Glutamatergic neuron (in vitro differentiated cells): ENCODE measurements around the gene ERCC5. TPM values are rescaled to one million over a fixed set of nuclear protein-coding genes. Genes with fewer than 3 reads are reported as not detected.

Experiments
- DNase-seq: peaks from one replicate; pipeline ENCODE4 v3.0.0; 2022
- H3K27ac Mint-ChIP-seq: one replicate; pipeline ENCODE4 v1.8.0; 2020; ENCODE audit warnings: mild to moderate bottlenecking, mixed read lengths, inconsistent platforms; ENCODE audit not compliant: unreplicated experiment
- H3K27me3 Mint-ChIP-seq: one replicate; pipeline ENCODE4 v1.8.0; 2020; ENCODE audit warnings: mild to moderate bottlenecking, moderate library complexity, mixed read lengths, inconsistent platforms; ENCODE audit not compliant: unreplicated experiment
- H3K36me3 Mint-ChIP-seq: one replicate; pipeline ENCODE4 v1.8.0; 2020; ENCODE audit warnings: mild to moderate bottlenecking, mixed read lengths, inconsistent platforms; ENCODE audit not compliant: unreplicated experiment
- H3K4me1 Mint-ChIP-seq: one replicate; pipeline ENCODE4 v1.8.0; 2020; ENCODE audit warnings: mild to moderate bottlenecking, low read depth, mixed read lengths, inconsistent platforms; ENCODE audit not compliant: unreplicated experiment
- H3K4me3 Mint-ChIP-seq: one replicate; pipeline ENCODE4 v1.8.0; 2020; ENCODE audit warnings: mild to moderate bottlenecking, mixed read lengths, inconsistent platforms; ENCODE audit not compliant: unreplicated experiment
- H3K9me3 Mint-ChIP-seq: one replicate; pipeline ENCODE4 v1.8.0; 2020; ENCODE audit warnings: mild to moderate bottlenecking, moderate library complexity, mixed read lengths, inconsistent platforms; ENCODE audit not compliant: unreplicated experiment
- total RNA-seq: library from RNA; stranded (reverse); fragmentation: NEBNext Ultra II Directional; extraction: Animal tissue kit (Norgen Biotek cat#: 25700); gene quantifications from one replicate; pipeline ENCODE4 v1.2.1, GENCODE V29; 2021; ENCODE audit not compliant: unreplicated experiment
- TF ChIP-seq, protein P1 (sequence below): fragments of 200-600 bp; sonication (generic); IDR thresholded peaks from one replicate; pipeline ENCODE4 v1.5.0; 2021; ENCODE audit not compliant: partially characterized antibody, unreplicated experiment

ERCC5 gene
- total RNA-seq, 1 donor from 2014 or later: 40.8 TPM

DNA sequence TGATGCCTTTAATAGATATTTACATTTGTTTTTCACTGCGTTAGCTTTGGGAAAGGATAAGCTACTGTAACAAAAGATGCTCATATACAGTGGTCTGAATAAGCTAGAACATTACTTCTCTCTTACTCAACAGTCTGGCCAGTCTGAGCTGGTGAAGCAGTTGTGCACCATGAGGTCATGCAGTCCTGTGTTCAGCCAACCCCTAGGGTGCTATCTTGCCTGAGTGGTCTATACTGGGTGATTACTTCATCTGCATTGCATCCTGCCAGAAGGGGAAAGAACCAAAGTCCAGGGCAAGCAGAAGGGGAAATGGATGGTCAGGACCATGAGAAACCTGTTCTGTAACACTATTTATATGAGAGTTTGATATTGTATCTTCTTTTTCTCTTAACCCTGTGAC lies 31.5 kb downstream of the ERCC5 start:
- TF ChIP-seq, protein P1, sequence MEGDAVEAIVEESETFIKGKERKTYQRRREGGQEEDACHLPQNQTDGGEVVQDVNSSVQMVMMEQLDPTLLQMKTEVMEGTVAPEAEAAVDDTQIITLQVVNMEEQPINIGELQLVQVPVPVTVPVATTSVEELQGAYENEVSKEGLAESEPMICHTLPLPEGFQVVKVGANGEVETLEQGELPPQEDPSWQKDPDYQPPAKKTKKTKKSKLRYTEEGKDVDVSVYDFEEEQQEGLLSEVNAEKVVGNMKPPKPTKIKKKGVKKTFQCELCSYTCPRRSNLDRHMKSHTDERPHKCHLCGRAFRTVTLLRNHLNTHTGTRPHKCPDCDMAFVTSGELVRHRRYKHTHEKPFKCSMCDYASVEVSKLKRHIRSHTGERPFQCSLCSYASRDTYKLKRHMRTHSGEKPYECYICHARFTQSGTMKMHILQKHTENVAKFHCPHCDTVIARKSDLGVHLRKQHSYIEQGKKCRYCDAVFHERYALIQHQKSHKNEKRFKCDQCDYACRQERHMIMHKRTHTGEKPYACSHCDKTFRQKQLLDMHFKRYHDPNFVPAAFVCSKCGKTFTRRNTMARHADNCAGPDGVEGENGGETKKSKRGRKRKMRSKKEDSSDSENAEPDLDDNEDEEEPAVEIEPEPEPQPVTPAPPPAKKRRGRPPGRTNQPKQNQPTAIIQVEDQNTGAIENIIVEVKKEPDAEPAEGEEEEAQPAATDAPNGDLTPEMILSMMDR: no peak
- peak; percentile 40 for DNase-seq
- H3K9me3 Mint-ChIP-seq: no peaks in the 10 kb centered on the region
- peaks cover 17% of the 10 kb centered on the region for H3K4me1 Mint-ChIP-seq
- H3K4me3 Mint-ChIP-seq: no peak overlapping the region
- peak overlapping the region; percentile 78 for H3K27ac Mint-ChIP-seq
- H3K27me3 Mint-ChIP-seq: no peaks in the 10 kb centered on the region
- no peaks in the 10 kb centered on the region for H3K36me3 Mint-ChIP-seq

DNA sequence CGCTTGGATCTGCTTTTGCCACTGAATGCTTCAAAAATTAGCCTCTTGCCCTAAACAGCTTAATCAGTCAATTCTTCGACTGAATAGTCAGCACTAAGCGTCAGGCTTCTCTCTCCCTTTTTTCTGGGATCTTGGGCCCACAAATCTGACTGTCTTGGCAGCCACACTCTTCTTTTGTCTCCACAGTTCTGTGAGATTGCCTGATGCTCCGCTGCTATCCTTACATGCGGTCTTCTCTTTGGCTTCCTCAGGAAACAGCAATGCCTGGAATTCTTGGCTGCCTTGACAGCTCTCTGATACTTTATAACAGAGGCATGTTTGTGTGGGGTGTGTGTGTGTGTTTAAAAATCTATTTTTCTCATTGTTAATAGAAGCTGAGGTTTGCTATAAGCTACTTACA lies 32.6 kb downstream of the ERCC5 start:
- Mint-ChIP-seq H3K36me3 (no peaks in the 10 kb centered on the region), H3K27ac (peak overlapping the region; percentile 9), H3K27me3 (no peaks in the 10 kb centered on the region), H3K9me3 (no peaks in the 10 kb centered on the region), H3K4me1 (peaks cover 17% of the 10 kb centered on the region), H3K4me3 (no peak overlapping the region)
- DNase-seq: no peak
- TF ChIP-seq, protein P1: no peak

DNA sequence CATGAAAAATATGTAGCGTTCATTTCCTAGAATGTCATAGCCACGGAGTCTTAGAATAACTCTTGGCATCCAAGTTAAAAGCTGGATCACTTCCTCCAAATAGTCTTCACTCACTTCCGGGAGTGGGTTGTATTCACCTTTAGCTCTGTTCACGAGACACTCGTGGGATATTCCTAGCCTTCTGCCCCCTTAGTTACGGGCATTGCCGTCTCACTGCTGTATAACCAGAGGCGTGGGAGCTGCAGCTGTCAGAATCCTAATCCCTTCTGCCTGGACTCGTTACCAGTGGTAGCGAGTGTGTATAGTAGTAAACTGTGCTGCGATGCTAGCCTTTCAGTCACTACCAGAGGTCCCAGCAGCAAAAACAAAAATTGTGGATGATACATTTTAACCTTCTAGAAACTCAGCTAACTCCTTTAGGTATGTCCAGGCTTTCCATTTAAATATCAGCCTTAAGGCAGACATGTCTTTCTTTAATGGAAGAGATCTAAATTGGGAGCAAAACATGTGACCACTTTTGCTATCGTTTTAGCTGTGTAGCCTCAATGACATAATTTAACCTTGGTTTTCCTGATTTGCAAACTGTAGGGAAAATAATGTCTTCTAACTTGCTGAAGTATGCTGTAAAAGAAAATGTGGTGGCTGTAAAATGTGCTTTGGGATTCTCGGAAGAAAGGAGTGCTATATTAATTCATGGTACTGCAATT lies 34.1 kb downstream of the ERCC5 start:
- TF ChIP-seq, protein P1: no peak
- Mint-ChIP-seq H3K4me3 (no peak overlapping the region), H3K27ac (no peak overlapping the region), H3K4me1 (peaks cover 17% of the 10 kb centered on the region), H3K9me3 (no peaks in the 10 kb centered on the region), H3K36me3 (no peaks in the 10 kb centered on the region), H3K27me3 (no peaks in the 10 kb centered on the region)
- peak; percentile 18 for DNase-seq

DNA sequence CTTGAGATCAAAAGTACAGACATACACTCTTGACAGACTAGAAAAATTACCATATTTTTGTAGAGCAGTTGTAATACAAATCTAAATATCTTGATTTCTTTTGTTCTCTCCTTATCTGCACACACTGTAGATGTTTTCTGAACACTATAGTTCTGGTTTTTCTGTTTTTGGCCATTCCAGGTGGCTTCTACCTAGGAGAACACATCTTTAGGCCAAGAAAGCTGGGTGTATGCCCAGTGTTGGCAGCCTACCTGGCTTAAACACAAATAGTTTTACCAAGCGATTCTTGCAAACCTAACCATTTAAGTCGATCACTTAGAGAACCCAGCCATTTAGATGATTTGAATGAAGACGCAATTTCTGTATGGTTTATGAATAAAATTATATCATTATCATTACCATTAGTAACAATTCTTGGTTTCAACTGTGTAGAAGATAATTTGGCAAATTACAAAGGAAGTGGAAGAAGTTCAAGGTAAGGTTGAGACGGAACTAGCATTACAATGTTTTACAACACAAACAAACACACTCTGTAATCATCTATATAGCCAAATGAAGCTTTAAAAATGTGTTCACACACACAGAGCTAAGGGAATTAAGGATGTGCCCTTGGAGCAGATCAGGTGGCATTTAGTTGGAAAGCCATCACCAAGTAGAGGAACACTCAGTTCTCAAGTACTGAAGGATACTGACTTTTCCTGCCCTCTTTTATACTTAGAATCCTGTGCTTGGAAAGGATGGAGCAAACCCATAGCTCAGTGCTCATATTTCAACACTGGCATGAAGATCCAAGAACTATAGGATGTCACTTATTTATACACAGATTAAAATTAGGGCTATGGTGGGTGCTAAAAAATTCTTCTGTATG lies 36.2 kb downstream of the ERCC5 start:
- no peak for DNase-seq
- H3K27me3 Mint-ChIP-seq: no peaks in the 10 kb centered on the region
- peaks cover 8% of the 10 kb centered on the region for H3K4me1 Mint-ChIP-seq
- H3K36me3 Mint-ChIP-seq: no peaks in the 10 kb centered on the region
- H3K9me3 Mint-ChIP-seq: no peaks in the 10 kb centered on the region
- H3K27ac Mint-ChIP-seq: no peak overlapping the region
- TF ChIP-seq, protein P1: no peak
- H3K4me3 Mint-ChIP-seq: no peak overlapping the region

DNA sequence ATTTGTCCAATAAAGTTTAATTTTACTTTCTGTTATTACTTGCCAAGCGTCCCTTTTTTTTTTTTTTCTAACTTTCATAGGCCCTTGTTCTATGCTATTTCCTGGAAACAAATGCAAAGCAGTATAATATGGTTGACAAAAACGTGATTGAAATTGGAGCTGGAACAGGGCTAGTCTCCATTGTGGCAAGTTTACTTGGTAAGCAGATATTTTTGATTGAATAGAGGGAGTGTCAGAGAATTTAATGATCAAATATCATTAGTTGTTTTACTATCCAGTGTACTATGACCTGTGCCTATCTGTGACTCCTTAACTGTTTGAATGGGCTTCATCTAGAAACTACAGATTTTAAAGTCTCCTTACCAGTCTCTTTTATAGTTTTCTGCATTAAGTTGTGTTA lies 46.7 kb downstream of the ERCC5 start:
- Mint-ChIP-seq H3K4me3 (no peak overlapping the region), H3K27me3 (peaks cover 3% of the 10 kb centered on the region), H3K27ac (no peak overlapping the region), H3K36me3 (no peaks in the 10 kb centered on the region), H3K4me1 (no peaks in the 10 kb centered on the region), H3K9me3 (peaks cover 4% of the 10 kb centered on the region)
- no peak for DNase-seq
- TF ChIP-seq, protein P1: no peak
